PC-3 (cell line): ENCODE results near the gene NIPBL. TPM values are rescaled to one million over a fixed set of nuclear protein-coding genes. Genes with fewer than 3 reads are reported as not detected.

Experiments
- ATAC-seq: fragments of 200-7000 bp; cut with Tn5 transposase; 2 replicates; pipeline ENCODE4 v1.9.1; 2020; ENCODE audit warnings: mild to moderate bottlenecking, moderate library complexity
- BruUV-seq: library from RNA; stranded (reverse); fragments of 400-500 nt; replicated peaks from 2 replicates; lab custom pipeline; 2021; lab: Mats Ljungman, UMichigan
- CTCF ChIA-PET: fragments of 300-600 bp; sonication (Branson Sonifier 250); formaldehyde crosslinking; loops from one replicate; lab custom pipeline; 2022; ENCODE audit warnings: antibody characterized with exemption; lab: Charles Lee
- POLR2A ChIA-PET: fragments of 300-600 bp; sonication (Branson Sonifier 250); formaldehyde crosslinking; loops from one replicate; lab custom pipeline; 2022; ENCODE audit warnings: antibody characterized with exemption; ENCODE audit not compliant: unreplicated experiment; lab: Charles Lee
- DNase-seq: peaks from one replicate; pipeline ENCODE4 v3.0.0-alpha.2; 2015
- H2AFZ ChIP-seq: fragments of 300-600 bp; sonication (generic); 2 replicates; pipeline ENCODE4 v1.6.0; 2016; ENCODE audit warnings: antibody characterized with exemption, low read length
- H3F3A ChIP-seq: fragments of 300-600 bp; sonication (generic); one replicate; pipeline ENCODE4 v1.6.0; 2017; ENCODE audit warnings: antibody characterized with exemption, low read length, control low read depth, mild to moderate bottlenecking; ENCODE audit not compliant: unreplicated experiment
- H3K27ac ChIP-seq: fragments of 300-600 bp; sonication (generic); 2 replicates; pipeline ENCODE4 v1.5.1; 2016; ENCODE audit warnings: mild to moderate bottlenecking, low read length
- H3K27me3 ChIP-seq: fragments of 300-600 bp; sonication (generic); 2 replicates; pipeline ENCODE4 v1.6.1; 2016; ENCODE audit warnings: low read length, mixed read lengths
- H3K36me3 ChIP-seq: fragments of 300-600 bp; sonication (generic); 2 replicates; pipeline ENCODE4 v1.6.1; 2016; ENCODE audit warnings: low read depth, mixed run types, low read length, mixed read lengths
- H3K4me1 ChIP-seq: fragments of 300-600 bp; sonication (generic); 2 replicates; pipeline ENCODE4 v1.5.1; 2016; ENCODE audit warnings: low read length; ENCODE audit not compliant: insufficient read depth
- H3K4me2 ChIP-seq: fragments of 300-600 bp; sonication (generic); 2 replicates; pipeline ENCODE4 v1.6.0; 2016; ENCODE audit warnings: low read length
- H3K4me3 ChIP-seq: fragments of 300-600 bp; sonication (generic); 2 replicates; pipeline ENCODE4 v1.5.1; 2016; ENCODE audit warnings: mild to moderate bottlenecking, low read length, mixed read lengths
- H3K79me2 ChIP-seq: fragments of 300-600 bp; sonication (generic); 2 replicates; pipeline ENCODE4 v1.6.1; 2017; ENCODE audit warnings: low read length, mixed read lengths
- H3K9ac ChIP-seq: fragments of 300-600 bp; sonication (generic); 2 replicates; pipeline ENCODE4 v1.6.0; 2016; ENCODE audit warnings: mild to moderate bottlenecking, low read length
- H3K9me2 ChIP-seq: fragments of 300-600 bp; sonication (generic); replicated peaks from 2 replicates; pipeline ENCODE4 v1.6.1; 2016; ENCODE audit warnings: mixed run types, low read length, mixed read lengths
- H3K9me3 ChIP-seq: fragments of 300-600 bp; sonication (generic); 2 replicates; pipeline ENCODE4 v1.6.1; 2016; ENCODE audit warnings: low read length, mixed read lengths
- H4K20me1 ChIP-seq: fragments of 300-600 bp; sonication (generic); 2 replicates; pipeline ENCODE4 v1.6.1; 2016; ENCODE audit warnings: low read length, mixed read lengths
- CTCF ChIP-seq: fragments of 300-600 bp; sonication (generic); conservative IDR thresholded peaks from 2 replicates; pipeline ENCODE4 v1.5.1; 2017; ENCODE audit warnings: antibody characterized with exemption, low read depth, mild to moderate bottlenecking, low read length
- EZH2 ChIP-seq: fragments of 300-600 bp; sonication (generic); IDR thresholded peaks from one replicate; pipeline ENCODE4 v1.6.1; 2017; ENCODE audit warnings: antibody characterized with exemption, mild to moderate bottlenecking, low read length; ENCODE audit not compliant: unreplicated experiment
- EZH2phosphoT487 ChIP-seq: fragments of 300-600 bp; sonication (generic); IDR thresholded peaks from 2 replicates; pipeline ENCODE4 v1.6.1; 2018; ENCODE audit warnings: mild to moderate bottlenecking, antibody characterized with exemption, low read length, borderline replicate concordance
- intact Hi-C: fragments of 100-400 bp; cut with micrococcal nuclease; formaldehyde crosslinking; loops from 2 replicates; pipeline ENCODE4 v1.9.0; 2023
- total RNA-seq: library from RNA; depleted of rRNA; stranded (reverse); fragments of >200 nt; gene quantifications from 2 replicates; pipeline ENCODE4 v1.2.3, GENCODE V29; 2014

Gene NIPBL
- total RNA-seq, 1 experiment from 2014 or later: 16.8 TPM

GRCh38 chr5:37015795-37016666, 139.5 kb downstream of the NIPBL start:
- BruUV-seq: no TSS peak
- ChIA-PET POLR2A (no interaction called here), CTCF (no interaction called here)
- H3K9ac ChIP-seq: no peak overlapping the region
- H3K27me3 ChIP-seq: no peaks in the 10 kb centered on the region
- H3K4me3 ChIP-seq: no peak overlapping the region
- H3K9me3 ChIP-seq: no peaks in the 10 kb centered on the region
- intact Hi-C loops: no loop called here
- H3K4me1 ChIP-seq: peaks cover 9% of the 10 kb centered on the region; the same call in 1 of the 2 replicates
- H3K36me3 ChIP-seq: peaks cover 27% of the 10 kb centered on the region; the same call in 1 of the 2 replicates
- H2AFZ ChIP-seq: no peak overlapping the region
- no peak overlapping the region for H3K4me2 ChIP-seq
- DNase-seq (peak; percentile 23), ATAC-seq (peak; percentile 82)
- no peaks in the 10 kb centered on the region for H3K79me2 ChIP-seq
- H3K9me2 ChIP-seq: no peaks in the 10 kb centered on the region
- no peak overlapping the region for H3K27ac ChIP-seq
- H3F3A ChIP-seq: peaks cover 7% of the 10 kb centered on the region
- TF ChIP-seq EZH2 (no peak), EZH2phosphoT487 (no peak)
- no peaks in the 10 kb centered on the region for H4K20me1 ChIP-seq

DNA sequence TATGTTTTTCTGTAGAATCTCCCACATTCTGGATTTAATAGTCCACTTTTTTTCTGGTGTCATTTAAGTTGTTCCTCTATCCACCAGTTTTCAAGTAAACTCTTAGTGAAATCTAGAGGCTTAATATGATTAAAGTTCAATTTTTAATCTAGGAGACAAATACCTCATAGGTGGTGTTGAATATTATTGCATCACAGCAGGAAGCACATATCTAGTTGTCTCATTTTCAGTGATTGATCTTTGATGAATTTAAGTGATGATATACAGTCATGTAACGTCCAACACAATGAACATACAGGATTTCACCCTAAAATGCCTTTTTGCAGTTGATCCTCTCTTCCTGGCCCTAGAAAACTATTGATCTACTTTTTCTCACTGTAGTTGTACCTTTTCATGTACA, 152.3 kb downstream of the NIPBL start:
- Histone ChIP-seq H4K20me1 (no peaks in the 10 kb centered on the region), H3K4me1 (no peaks in the 10 kb centered on the region), H2AFZ (no peak overlapping the region), H3K9me3 (no peaks in the 10 kb centered on the region), H3K4me3 (no peak overlapping the region), H3K27me3 (no peaks in the 10 kb centered on the region), H3K9me2 (no peaks in the 10 kb centered on the region), H3F3A (no peaks in the 10 kb centered on the region), H3K36me3 (peaks cover 32% of the 10 kb centered on the region), H3K9ac (no peak overlapping the region), H3K4me2 (no peak overlapping the region), H3K27ac (no peak overlapping the region), H3K79me2 (no peaks in the 10 kb centered on the region)
- ATAC-seq (no peak), DNase-seq (no peak)
- BruUV-seq: no TSS peak
- TF ChIP-seq EZH2 (no peak), CTCF (no peak), EZH2phosphoT487 (no peak)
- ChIA-PET CTCF (no interaction called here), POLR2A (no interaction called here)
- intact Hi-C loops: no loop called here

- Histone ChIP-seq H3K9me3 (no peaks in the 10 kb centered on the region), H3F3A (no peaks in the 10 kb centered on the region), H3K9ac (no peak overlapping the region), H2AFZ (no peak overlapping the region), H3K27ac (no peak overlapping the region), H3K36me3 (peaks cover 29% of the 10 kb centered on the region), H3K79me2 (no peaks in the 10 kb centered on the region), H3K4me2 (no peak overlapping the region), H3K4me3 (no peak overlapping the region), H3K9me2 (no peaks in the 10 kb centered on the region), H3K4me1 (no peaks in the 10 kb centered on the region), H4K20me1 (no peaks in the 10 kb centered on the region), H3K27me3 (no peaks in the 10 kb centered on the region)
- ChIA-PET CTCF (no interaction called here), POLR2A (no interaction called here)
- intact Hi-C loops: no loop called here
- no peak for TF ChIP-seq EZH2phosphoT487
- TF ChIP-seq CTCF: no peak
- no peak for TF ChIP-seq EZH2
- DNase-seq: no peak
- no TSS peak for BruUV-seq
- ATAC-seq: no peak
Observed at GRCh38 chr5:37029436-37029835, 152.9 kb downstream of the NIPBL start.
